ENCODE measurements around the gene ACKR2. TPM values are rescaled to one million over a fixed set of nuclear protein-coding genes. Genes with fewer than 3 reads are reported as not detected.
A peak's percentile ranks its signal among the peaks of the same experiment; 100 is the strongest.

The ACKR2 gene
- total and polyA plus RNA-seq, 8 donors, result 0.15 to 2.4 (median 0.50) TPM; not detected in 3

- 7 to 12% (median 9%) methylated on average over 6 of the region's 6 CpGs for WGBS, 5 donors
- Histone ChIP-seq H3K27me3 (no peaks in the 10 kb centered on the region), H3K4me3 (peak overlapping the region; percentile 42 to 53 (median 48)), H3K27ac (peak overlapping the region; percentile 33 to 86 (median 82)), H3K36me3 (no peaks in the 10 kb centered on the region), H3K4me1 (peaks cover 13 to 45% (median 29%) of the 10 kb centered on the region in 4 donors), H3K9me3 (no peaks in the 10 kb centered on the region)
- TF ChIP-seq EP300 (IDR thresholded peaks at IDR 0.05) (no peak), POLR2AphosphoS5 (IDR thresholded peaks at IDR 0.05) (no peak), CTCF (IDR thresholded peaks at IDR 0.05) (no peak), POLR2A (IDR thresholded peaks at IDR 0.05) (no peak)
- intact Hi-C loops (cut with DNase I; ENCODE audit: low total_unique reads), result no loop called here
- DNase-seq, result no peak
Observed at GRCh38 chr3:42773409-42773751, 35.9 kb upstream of the ACKR2 start.

- H3K4me3 ChIP-seq, result no peak overlapping the region
- TF ChIP-seq POLR2AphosphoS5 (IDR thresholded peaks at IDR 0.05) (peak; percentile 61 to 89 (median 80)), EP300 (IDR thresholded peaks at IDR 0.05) (peak; percentile 59), CTCF (IDR thresholded peaks at IDR 0.05) (no peak)
- H3K9me3 ChIP-seq, result no peaks in the 10 kb centered on the region
- 47 to 78% (median 58%) methylated on average over 2 of the region's 2 CpGs for WGBS, 5 donors
- no peaks in the 10 kb centered on the region for H3K27me3 ChIP-seq
- DNase-seq, result no peak
- peak overlapping the region in 4 of 5 donors; percentile 73 to 84 (median 75) for H3K27ac ChIP-seq
- H3K36me3 ChIP-seq, result peaks cover 8 to 23% (median 15%) of the 10 kb centered on the region in 4 donors
- intact Hi-C loops (cut with DNase I; ENCODE audit: low total_unique reads), result no loop called here
- peaks cover 11 to 74% (median 41%) of the 10 kb centered on the region in 4 donors for H3K4me1 ChIP-seq
Observed at GRCh38 chr3:42778644-42779043, 30.6 kb upstream of the ACKR2 start.

- intact Hi-C loops (cut with DNase I; ENCODE audit: low total_unique reads), result no loop called here
- Histone ChIP-seq H3K4me3 (no peak overlapping the region), H3K27me3 (no peaks in the 10 kb centered on the region), H3K27ac (peak overlapping the region in 4 of 5 donors; percentile 58 to 84 (median 75)), H3K36me3 (peaks cover 10 to 32% (median 25%) of the 10 kb centered on the region in 4 donors), H3K4me1 (peaks cover 8 to 77% (median 42%) of the 10 kb centered on the region in 4 donors), H3K9me3 (no peaks in the 10 kb centered on the region)
- no peak for TF ChIP-seq CTCF (IDR thresholded peaks at IDR 0.05)
- no peak for TF ChIP-seq EP300 (IDR thresholded peaks at IDR 0.05)
- TF ChIP-seq POLR2AphosphoS5 (IDR thresholded peaks at IDR 0.05), result no peak
- TF ChIP-seq POLR2A (IDR thresholded peaks at IDR 0.05), result no peak
- DNase-seq, result no peak
- WGBS, 5 donors, result 49 to 76% (median 62%) methylated on average over 3 of the region's 3 CpGs
Observed at GRCh38 chr3:42780398-42780797, 28.8 kb upstream of the ACKR2 start.

GRCh38 chr3:42780892-42781700, 28.1 kb upstream of the ACKR2 start:
- intact Hi-C loops (cut with DNase I; ENCODE audit: low total_unique reads), result no loop called here
- 52 to 61% (median 57%) methylated on average over 11 of the region's 11 CpGs for WGBS, 5 donors
- TF ChIP-seq POLR2AphosphoS5 (IDR thresholded peaks at IDR 0.05), result peak in 1 of 3 donors; percentile 10
- TF ChIP-seq EP300 (IDR thresholded peaks at IDR 0.05), result no peak
- TF ChIP-seq POLR2A (IDR thresholded peaks at IDR 0.05), result no peak
- TF ChIP-seq CTCF (IDR thresholded peaks at IDR 0.05), result peak in 5 of 7 experiments; percentile 70 to 91 (median 80)
- Histone ChIP-seq H3K36me3 (peaks cover 10 to 39% (median 32%) of the 10 kb centered on the region in 4 donors), H3K27ac (peak overlapping the region in 4 of 5 donors; percentile 58 to 84 (median 75)), H3K27me3 (no peaks in the 10 kb centered on the region), H3K4me3 (no peak overlapping the region), H3K4me1 (peaks cover 8 to 80% (median 45%) of the 10 kb centered on the region in 4 donors), H3K9me3 (no peaks in the 10 kb centered on the region)
- DNase-seq, result peak in 1 of 2 donors; percentile 88

All from stomach (tissue), 9 donors.